Embryonic facial prominence (tissue), 1 donor: ENCODE measurements around the gene TAF15.
A peak's percentile ranks its signal among the peaks of the same experiment; 100 is the strongest.

ENCODE experiments used
- DNase-seq: peaks from one replicate; pipeline ENCODE4 v3.0.0-alpha.2; 2016; ENCODE audit errors: extremely low spot score

The TAF15 gene

GRCh38 chr17:35870906-35871819, 61.9 kb downstream of the TAF15 start:
- no peak for DNase-seq

DNA sequence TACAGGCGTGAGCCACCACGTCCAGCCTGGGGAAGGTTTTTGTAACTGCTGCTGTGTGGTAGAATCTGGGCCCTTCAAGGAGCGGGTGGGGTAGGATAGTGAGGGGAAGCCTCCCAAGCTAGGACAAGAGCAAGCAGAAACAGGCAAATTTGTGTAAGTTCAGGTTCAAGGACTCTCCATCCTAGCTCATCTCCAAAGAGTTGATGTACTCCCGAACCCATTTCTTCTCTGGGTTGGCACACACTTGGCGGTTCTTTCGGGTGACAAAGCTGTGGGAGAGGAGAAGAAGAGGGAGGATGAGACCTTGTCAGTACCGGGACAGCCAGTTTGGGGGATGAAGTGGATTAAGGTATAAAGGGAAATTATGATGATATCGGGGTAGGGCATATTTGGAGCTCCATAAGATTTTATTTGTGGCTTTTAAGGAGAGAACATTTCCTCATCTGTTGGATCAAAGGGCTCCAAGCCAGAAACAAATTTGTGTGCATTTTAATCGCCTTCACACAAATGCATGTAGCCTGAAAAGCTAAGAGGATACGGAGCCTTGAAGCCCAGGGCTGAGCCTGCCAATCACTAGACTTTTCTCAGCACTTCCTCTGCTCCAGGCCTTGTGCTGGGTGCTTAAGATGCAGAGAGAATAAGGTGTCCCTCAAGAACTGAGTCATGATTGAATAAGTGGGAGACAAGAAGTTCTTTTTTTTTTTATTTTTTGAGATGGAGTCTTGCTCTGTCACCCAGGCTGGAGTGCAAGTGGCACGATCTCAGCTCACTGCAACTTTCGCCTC, 63.1 kb downstream of the TAF15 start:
- no peak for DNase-seq

- no peak for DNase-seq
Observed at GRCh38 chr17:35875072-35875799, 66.0 kb downstream of the TAF15 start.

DNA sequence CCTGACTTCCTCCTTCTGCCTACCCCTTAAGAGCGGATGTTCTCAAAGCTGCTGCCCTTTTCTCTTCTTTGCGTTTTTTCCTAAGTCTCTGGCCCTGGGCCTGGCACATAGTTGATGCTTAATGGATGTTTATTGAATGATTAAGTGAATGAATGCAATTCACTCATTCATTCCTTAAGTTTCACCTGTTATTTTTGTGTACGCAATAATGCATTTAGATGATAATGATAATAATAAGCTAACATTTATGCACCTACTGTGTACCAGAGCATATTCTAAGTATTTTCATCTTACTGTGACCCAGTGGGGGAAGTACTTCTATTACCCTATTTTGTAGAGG, 66.5 kb downstream of the TAF15 start:
- DNase-seq = no peak

- no peak for DNase-seq
Observed at GRCh38 chr17:35876534-35876933, 67.2 kb downstream of the TAF15 start.

DNA sequence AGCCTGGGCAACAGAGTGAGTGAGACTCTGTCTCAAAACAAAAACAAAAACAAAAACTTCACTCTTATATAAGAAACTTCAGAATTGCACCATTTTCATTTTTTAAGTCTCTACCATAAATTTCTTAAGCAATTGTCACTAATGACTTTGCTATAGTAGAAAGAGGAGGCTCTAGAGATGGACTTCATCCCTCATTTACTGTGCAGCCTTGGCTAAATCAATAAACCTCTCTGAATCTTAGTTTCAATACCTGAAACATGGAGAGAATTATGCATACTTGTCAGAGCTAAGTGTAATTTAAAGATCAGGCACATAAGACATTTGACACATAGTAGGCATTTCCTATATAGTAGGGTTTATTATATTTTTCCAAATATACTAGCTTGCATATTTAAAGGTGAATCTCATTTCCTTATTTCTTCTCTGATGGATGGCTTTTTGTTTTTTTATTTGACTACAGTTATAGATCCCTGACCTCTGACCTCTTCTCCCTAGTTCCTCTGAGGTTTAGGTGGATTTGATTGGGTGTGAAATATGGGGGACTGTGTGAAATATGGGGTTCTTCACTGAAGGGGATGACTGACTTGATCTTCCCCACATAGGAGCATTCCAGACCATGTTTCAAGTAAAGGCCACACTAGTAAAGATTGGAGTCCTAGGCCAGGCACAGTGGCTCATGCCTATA, 68.2 kb downstream of the TAF15 start:
- DNase-seq = no peak

- no peak for DNase-seq
Observed at GRCh38 chr17:35878361-35878760, 69.1 kb downstream of the TAF15 start.

DNA sequence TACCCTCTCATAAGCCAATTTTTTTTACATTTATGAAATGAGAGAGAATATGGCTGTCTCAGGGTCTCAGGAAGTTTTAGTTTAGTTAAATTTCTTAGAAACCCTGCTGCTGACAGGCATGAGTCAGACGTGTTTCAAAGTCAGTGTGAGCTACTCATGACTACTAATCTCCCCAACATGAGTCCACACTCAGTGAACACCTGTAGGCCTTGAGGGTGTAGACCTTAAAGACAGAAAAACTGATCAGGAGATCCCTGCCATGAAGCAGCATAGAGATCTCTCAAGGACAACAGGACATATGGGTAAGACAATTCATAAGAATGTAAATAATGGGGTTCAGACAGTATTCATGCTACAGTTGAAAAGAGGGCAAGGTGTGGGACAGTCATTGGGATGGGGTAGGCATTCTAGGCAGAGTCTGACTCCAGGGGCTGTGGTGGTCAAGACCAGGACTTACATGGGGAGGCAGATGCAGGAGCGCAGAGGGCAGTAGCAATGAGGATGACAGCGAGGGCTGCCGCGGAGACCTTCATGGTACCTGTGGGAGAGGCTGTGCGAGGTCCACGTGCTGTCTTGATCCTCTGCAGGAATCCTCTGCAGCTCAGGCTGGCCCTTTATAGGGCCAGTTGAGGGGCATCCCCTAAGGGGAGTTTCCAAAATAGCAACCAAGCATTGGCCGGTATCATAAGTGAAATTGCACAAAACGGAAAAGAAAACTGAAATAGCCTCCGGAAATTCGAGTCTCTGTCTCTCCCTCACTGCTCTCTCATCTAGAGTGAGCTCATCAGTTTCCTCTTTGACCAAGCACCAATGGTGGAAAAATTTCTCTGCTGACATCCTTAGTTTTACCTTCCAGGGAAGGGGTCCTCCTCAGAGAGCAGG, 70.7 kb downstream of the TAF15 start, which contains the start of gene CCL5:
TSS of gene CCL5 (minus strand) at position 588 of the 882 bp plus-strand sequence.
- DNase-seq = no peak

DNA sequence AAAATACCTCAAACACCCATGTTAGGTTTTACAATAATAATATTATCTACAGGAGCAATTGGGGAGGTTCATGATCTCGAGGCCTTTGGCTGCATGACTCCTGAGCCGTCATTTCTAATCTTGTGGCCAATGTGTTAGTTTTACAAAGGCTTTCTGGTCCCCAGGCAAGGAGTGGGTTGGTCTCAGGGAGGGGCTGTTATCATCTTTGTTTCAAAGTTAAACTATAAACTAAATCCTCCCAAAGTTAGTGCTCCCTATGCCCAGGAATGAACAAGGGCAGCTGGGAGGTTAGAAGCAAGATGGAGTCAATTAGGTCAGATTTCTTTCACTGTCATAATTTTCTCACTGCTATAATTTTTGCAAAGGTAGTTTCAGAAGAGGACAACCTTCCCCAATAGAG, 80.0 kb downstream of the TAF15 start:
- DNase-seq = no peak

- DNase-seq = peak; percentile 53
Observed at GRCh38 chr17:35889818-35890773, 80.8 kb downstream of the TAF15 start.

- no peak for DNase-seq
Observed at GRCh38 chr17:35890774-35891155, 81.5 kb downstream of the TAF15 start.

- DNase-seq = no peak
Observed at GRCh38 chr17:35891269-35891668, 82.0 kb downstream of the TAF15 start.

DNA sequence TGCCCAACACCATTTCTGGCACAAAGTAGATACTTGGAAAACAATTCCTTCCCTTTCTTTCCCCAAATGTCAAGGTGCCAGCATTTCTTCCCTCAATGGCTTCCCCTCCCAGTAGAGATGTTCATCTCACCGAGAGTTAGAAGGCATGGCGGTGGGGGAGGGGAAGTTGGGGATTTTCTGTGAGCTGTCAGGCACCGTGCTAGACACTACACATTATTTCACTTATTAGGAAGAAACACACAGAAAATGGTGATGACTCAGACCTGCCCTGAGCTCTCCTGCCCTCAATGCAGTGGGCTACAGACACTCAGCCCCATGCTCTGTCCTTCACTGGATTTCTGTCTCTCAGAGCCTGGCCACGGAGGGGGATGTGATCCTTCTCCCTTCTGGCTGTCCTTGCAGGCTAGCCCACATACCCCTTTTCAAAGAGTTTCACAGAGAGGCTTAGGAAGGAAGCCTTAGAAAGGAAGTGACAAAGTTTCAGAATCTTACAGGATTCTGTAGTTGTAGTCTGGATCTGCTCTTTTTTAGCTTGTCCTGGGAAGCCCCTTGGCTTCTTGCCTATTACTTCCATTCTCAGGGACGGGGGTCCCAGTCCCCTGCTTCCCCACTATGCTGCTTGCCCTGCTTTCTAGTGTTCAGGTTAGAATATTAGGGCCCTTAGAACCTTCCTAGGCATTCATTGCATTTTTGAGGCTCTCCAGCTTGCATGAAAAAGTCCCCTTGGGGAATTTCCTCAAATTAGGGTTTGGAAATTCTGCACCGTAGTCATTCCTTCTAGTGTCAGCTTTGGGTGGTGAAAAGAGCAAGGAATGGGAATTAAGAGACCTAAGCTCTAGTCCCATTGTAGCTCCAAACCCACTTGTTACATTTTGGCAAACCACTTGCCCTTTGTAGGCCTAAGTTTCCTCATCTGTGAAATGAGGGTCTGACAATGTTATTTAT, 83.1 kb downstream of the TAF15 start:
- DNase-seq = no peak

- no peak for DNase-seq
Observed at GRCh38 chr17:35893751-35894150, 84.5 kb downstream of the TAF15 start.

GRCh38 chr17:35894206-35894605, 84.9 kb downstream of the TAF15 start:
- no peak for DNase-seq

DNA sequence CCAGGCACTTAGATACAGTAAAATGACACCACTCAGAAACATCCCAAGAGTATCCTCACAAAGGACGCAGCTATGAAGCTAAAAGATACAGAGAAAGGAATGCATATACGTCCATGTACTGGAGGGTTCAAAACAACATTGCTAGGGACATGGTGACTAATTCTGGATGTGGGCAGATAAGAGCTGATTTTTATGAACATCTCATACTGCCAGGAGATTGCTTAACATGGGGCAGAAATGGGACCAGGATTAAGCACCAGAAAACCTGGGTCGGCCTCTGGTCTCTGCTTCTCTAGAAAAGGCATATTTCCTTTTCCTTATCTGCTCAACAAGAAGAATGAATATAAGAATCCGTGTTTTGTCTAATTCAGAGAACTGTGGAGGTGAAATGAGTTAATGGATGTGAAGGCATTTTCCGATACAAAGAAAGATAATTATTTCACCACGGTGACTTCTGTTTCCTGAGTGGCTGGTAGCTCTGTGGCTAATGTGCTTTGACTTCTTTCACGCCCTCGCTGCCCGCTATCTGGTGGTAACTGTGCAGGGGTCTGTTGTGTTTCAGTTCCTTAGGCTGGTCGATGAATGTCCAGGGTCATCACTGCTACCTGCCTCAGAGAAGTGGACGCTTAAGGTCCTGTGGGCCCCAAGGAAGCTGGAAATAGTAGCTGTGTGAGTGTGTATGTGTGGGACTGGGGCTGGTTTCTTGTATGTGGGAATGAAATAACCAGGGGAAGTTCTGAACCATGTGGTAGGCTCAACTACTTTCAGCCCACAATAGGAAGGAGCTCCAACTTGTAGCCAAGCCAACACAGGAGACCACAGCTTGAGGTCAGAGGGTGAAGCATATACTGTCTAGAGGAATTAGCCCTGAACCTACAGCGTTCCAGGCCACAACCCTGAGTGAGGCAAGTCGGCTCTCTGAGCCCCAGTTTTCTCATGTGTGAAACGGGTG, 86.6 kb downstream of the TAF15 start:
- no peak for DNase-seq
